ENCODE data around the gene APOL4.

DNA sequence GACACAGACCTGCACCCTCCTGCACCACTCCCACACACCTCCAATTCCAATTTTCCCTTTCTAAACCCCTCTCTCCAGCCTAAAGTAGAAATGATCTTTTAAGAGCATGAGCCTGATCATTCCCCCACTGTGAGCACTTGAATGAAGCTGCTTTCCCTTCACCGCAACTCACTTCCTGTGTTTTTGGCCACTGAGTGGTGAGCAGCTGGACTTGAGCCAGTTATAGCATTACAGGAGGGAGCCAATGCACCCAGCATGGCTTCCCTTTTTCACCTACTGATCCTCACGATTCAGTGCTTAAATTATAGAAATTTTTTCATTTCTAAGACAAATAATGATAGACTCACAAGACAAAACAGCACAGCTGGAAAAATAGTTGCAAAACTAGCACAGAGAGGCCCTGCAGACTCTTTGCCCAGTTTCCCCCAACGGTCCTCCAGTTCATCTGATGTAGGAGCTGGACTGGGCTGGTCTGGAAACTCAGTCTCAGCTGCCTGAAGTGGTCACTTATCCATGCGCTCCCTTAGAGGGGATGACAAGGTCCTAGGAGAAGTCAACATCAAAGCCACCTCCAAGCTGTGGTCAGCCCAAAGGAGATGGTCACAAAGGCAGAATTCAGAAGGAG is 9.7 kb upstream of the APOL4 start:
- no peak for TF ChIP-seq CTCF (IDR thresholded peaks at IDR 0.05)
- no peak for TF ChIP-seq POLR2A (IDR thresholded peaks at IDR 0.05)
